Measurements from ENCODE around the gene RASA1.
"Not testable (repeated sequence)": the region's sequence is repeated elsewhere in the genome, so short reads cannot be mapped to it uniquely, and the experiment has no call there.

The RASA1 gene

DNA sequence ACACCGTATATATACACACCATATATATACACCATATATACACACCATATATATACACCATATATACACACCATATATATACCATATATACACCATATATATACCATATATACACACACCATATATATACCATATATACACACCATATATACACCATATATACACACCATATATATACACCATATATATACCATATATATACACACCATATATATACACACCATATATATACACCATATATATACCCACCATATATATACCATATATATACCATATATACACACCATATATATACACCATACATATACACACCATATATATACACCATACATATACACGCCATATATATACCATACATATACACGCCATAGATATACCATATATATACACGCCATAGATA lies 19.6 kb downstream of the RASA1 start:
- not testable (repeated sequence) for DNase-seq

GRCh38 chr5:87298692-87299362 lies 31.1 kb downstream of the RASA1 start:
- DNase-seq: no peak

GRCh38 chr5:87300176-87300575 lies 32.5 kb downstream of the RASA1 start:
- DNase-seq: no peak

DNA sequence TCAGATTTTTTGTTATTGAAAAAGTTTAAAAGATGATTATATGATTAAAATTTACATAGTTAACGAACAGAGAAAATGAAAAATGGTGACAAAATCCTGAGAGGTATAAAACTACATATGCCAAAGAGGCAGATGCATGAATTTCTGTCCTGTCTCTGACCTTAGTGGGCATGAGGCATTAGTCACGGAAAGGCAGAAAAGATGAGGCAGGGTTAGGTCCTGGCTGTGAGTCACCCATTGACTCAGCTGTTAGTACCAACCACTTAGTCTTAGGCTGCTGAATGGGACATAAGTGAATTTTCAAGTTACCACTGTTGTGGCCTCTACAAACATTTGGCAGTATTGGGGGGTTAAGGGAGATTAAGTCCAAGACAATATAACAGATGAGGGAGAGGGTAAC lies 33.1 kb downstream of the RASA1 start:
- peak; percentile 61 for DNase-seq

DNA sequence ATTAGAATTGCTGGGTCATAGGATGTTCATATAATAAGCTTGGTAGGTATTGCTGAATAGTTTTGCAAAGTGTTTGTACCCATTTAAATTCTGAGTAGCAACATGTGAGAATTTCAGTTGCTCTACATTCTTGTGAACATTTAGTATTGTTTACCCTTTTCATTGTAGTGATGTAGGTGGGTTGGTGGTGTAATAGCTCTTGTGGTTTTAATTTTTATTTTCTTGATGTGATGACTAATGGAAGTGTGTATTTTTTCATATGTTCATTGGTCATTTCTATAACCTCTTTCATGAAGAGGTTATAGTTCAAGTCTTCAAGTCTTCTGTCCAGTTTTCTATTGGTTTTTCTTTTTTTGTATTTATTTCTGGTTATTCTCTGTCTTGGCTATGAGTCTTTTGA lies 34.4 kb downstream of the RASA1 start:
- no peak for DNase-seq

- no peak for DNase-seq
These were observed 35.6 kb downstream of the RASA1 start for GRCh38 chr5:87303324-87303723.

DNA sequence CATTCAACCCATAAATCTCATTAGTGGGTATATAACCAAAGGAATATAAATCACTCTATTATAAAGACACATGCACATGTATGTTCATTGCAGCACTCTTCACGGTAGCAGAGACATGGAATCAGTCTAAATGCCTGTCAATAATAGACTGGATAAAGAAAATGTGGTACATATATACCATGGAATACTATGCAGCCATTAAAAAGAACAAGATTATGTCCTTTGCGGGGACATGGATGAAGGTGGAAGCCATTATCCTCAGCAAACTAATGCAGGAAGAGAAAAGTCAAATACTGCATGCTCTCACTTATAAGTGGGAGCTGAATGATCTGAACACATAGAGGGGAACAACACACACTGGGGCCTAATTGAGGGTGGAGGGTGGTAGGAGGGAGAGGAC lies 38.4 kb downstream of the RASA1 start:
- not testable (repeated sequence) for DNase-seq

DNA sequence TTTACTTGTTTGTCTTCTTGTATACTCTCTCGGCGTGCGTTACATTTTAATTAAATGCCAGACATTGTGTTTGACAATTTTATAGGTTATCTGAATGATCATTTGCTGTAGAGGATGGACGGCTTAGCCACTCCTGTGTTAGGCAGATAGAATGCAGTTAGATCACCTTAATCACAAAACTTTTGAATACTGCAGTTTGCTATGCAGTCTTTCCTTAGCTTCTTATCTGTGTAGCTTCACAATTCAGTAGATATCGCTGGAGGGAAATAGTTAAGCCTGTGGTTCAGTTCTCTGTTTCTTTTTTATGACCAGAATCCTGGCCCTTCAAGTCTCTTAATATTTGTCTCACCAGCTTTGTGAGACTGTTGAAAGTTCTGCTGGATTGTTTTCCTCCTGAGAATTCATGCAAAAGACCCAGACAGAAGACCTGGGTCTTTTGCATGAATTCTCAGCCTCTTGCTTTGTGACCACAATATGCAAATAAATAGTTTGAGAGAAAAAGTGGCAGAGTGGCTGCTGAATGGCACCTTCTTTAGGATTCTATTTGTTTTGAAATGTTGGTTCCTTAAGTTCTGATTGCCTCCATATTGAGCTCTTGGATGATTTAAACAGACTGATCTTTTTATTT lies 40.2 kb downstream of the RASA1 start:
- DNase-seq: no peak

DNA sequence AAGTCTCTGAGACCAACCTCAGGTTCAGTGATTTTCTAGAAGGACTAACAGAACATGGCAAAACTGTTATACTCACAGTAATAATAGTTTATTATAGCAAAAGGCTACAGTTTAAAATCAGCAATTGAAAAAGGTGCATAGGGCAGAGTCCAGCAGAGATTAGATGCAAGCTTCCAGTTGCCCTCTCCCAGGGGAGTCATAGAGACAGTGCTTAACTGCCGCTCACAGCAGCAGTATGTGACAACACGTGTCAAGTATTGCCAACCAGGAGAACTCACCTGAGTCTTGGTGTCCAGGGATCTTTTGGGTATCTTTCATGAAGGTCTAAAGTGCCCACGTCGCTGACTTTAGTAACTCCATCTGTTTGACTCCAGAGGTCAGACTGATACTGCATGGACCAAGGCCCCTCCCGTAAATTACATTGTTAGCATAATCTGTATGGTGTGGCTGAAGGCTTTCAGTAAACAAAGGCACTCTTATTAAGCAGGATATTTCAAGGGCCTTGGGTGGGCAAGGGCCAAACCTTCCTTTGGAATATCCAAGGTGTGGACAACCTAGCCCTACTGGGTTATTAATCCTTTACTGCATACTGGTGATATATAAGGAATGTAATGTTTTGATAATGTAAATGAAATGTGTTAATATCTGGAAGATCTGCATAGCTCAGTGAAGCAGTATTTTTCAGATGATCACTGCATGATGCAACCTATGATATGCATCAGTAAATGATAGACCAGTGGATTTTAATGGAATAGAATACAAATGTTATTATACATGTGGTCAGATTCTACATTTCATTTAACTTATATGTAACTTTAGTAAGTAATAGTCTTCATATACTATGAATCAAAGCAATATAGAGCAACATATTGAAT lies 44.0 kb downstream of the RASA1 start:
- DNase-seq: no peak

- no peak for DNase-seq
These were observed 45.5 kb downstream of the RASA1 start for GRCh38 chr5:87313216-87313615.

- no peak for DNase-seq
These were observed 51.8 kb downstream of the RASA1 start for GRCh38 chr5:87319469-87319868.

- no peak for DNase-seq
These were observed 53.9 kb downstream of the RASA1 start for GRCh38 chr5:87321605-87322004.

- DNase-seq: no peak
These were observed 54.7 kb downstream of the RASA1 start for GRCh38 chr5:87322381-87322780.

- DNase-seq: no peak
These were observed 60.3 kb downstream of the RASA1 start for GRCh38 chr5:87327998-87328397.

DNA sequence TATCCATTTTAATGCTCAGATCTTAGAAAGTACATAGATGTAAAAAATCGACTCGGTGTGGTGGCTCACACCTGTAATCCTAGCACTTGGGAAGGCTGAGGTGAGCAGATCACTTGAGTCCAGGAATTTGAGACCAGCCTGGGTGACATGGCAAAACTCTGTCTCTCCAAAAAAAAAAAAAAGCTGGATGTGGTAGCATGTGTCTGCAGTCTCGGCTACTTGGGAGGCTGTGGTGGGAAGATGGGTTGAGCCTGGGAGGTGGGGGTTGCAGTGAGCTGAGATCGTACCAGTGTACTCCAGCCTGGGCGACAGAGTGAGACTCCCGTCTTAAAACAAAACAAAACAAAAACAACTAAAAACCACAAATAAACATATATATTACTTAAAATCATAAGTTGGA lies 61.4 kb downstream of the RASA1 start:
- no peak for DNase-seq

DNA sequence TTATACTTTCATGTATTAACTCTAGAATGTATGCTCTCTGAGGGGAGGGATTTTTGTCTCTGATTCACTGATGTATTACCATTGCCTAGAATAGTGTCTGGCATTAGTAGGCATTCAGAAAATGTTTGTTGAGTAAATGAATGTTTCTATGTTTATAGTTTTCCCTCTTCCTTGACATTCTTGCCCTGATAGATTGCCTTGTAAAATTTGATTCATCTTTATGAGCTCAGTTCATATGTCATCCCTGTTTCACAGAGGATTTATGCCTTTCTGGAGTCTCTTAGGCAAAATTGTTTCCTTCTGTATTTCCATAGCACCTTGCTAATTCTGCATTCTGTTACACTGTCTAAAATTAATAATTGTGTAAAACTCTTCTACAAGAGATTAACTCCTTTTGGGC lies 72.3 kb downstream of the RASA1 start:
- no peak for DNase-seq

DNA sequence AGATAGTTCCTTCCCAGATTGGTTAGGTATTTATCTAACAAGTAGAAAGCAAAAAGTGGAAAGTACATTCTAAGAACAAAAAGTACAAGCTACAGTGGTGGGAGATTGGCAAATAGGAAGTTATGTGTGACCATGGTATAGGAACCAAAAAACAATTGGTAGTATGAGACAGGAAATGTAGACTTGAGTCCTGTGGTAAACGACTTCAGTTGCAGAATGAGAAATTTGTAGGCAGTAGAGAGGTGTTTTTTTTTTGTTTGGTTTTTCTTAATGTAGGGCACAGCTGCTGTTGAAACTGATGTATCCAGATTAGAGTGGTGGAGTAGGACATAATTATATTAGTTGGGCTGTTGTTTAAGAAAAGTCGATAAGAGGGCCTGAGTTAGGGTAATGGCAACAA lies 73.0 kb downstream of the RASA1 start:
- DNase-seq: no peak

DNA sequence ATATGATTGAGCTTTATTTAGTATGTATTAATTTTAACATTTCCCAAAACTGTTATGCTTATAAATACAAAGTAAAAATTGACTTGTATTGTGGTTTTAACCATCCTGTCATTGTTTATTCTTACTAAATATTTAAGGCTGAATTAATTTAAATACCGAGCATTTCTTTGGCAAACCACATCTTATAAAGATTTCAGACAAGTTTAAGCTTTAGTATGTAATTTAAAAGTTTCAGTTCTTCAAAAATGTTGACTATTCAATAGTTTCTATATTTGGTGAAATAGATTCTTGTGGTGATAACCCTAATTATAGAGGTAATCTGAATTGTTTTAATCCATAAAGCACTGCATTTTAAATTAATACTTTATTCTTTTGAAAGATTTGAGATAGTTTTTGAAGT lies 79.6 kb downstream of the RASA1 start:
- no peak for DNase-seq

- DNase-seq: no peak
These were observed 80.2 kb downstream of the RASA1 start for GRCh38 chr5:87347841-87348240.

- no peak for DNase-seq
These were observed 86.8 kb downstream of the RASA1 start for GRCh38 chr5:87354496-87354895.

DNA sequence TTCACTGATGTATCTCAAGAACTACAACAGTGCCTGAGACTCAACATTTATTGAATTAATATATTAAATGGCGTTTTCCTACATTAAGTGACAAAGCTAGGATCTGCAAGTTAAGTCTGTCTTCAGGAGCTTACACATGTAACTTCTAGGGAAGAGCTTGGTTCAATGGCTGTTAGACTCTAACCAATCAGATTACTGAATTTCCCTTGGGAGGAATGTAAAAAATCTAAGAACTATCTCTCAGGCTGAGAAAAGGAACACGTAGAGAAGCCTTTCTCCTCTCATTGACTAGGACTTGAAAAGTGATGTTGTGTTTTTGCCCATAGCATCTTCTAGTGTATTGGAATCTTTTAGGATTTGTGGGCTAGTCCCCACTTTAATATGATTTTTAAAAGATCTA lies 91.4 kb downstream of the RASA1 start:
- DNase-seq: no peak

DNA sequence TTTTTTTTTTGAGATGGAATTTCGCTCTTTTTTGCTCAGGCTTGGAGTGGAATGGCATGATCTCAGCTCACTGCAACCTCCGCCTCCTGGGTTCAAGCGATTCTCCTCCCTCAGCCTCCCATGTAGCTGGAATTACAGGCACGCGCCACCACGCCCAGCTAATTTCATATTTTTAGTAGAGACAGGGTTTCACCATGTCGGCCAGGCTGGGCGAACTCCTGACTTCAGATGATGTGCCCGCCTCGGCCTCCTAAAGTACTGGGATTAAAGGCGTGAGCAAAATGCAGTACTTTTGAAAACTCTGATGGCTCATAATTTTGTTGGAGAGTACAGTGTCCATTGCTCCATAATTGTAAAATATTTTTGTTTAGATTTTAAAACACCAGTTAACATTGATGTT lies 92.4 kb downstream of the RASA1 start:
- no peak for DNase-seq

- DNase-seq: no peak
These were observed 93.4 kb downstream of the RASA1 start for GRCh38 chr5:87361031-87361445.
